GM12878 (cell line): ENCODE data around the gene ACSL1. TPM values are rescaled to one million over a fixed set of nuclear protein-coding genes. Genes with fewer than 3 reads are reported as not detected.

Experiments
- CREB1 ChIP-seq: IDR thresholded peaks from 2 replicates; pipeline ENCODE4 v1.6.1; 2012; ENCODE audit warnings: low read depth, mild to moderate bottlenecking, inconsistent platforms
- E2F4 ChIP-seq: IDR thresholded peaks from 2 replicates; pipeline ENCODE4 v1.6.1; 2012; ENCODE audit warnings: low read depth, low read length, improper control_type of control experiment
- EED ChIP-seq: sonication (generic); IDR thresholded peaks from 2 replicates; pipeline ENCODE4 v1.6.1; 2016; ENCODE audit warnings: antibody characterized with exemption, low read depth
- EP300 ChIP-seq, 2 experiments: fragments of 150-350 bp in 1 of 2; IDR thresholded peaks; 2 replicates each; pipeline ENCODE4 v1.6.1; 2011 to 2012; ENCODE audit warnings: low read depth in 2 of 2, low read length in 2 of 2, borderline replicate concordance in 1 of 2, improper control_type of control experiment in 1 of 2, inconsistent platforms in 1 of 2; ENCODE audit not compliant: control insufficient read depth in 1 of 2
- HDAC2 ChIP-seq: fragments of 200-600 bp; sonication (generic); IDR thresholded peaks from 2 replicates; pipeline ENCODE4 v1.6.1; 2017
- IRF3 ChIP-seq: fragments of 450-650 bp; IDR thresholded peaks from 2 replicates; pipeline ENCODE4 v1.6.1; 2014; ENCODE audit warnings: mild to moderate bottlenecking
- LARP7 ChIP-seq: fragments of 450-650 bp; IDR thresholded peaks from 2 replicates; pipeline ENCODE4 v1.6.1; 2017; ENCODE audit warnings: mild to moderate bottlenecking
- MTA2 ChIP-seq: fragments of 450-650 bp; IDR thresholded peaks from 2 replicates; pipeline ENCODE4 v1.6.1; 2016; ENCODE audit warnings: low read depth, mild to moderate bottlenecking, moderate library complexity
- MXI1 ChIP-seq: fragments of 150-350 bp; IDR thresholded peaks from 2 replicates; pipeline ENCODE4 v1.6.1; 2011; ENCODE audit warnings: low read depth, mild to moderate bottlenecking, inconsistent platforms, low read length, improper control_type of control experiment
- MYC ChIP-seq: IDR thresholded peaks from 2 replicates; pipeline ENCODE4 v1.6.1; 2011; ENCODE audit warnings: mild to moderate bottlenecking, low read length, moderate library complexity, inconsistent platforms; ENCODE audit not compliant: insufficient read depth, insufficient replicate concordance, insufficient read length, severe bottlenecking
- NFXL1 ChIP-seq: fragments of 450-650 bp; IDR thresholded peaks from 2 replicates; pipeline ENCODE4 v1.6.1; 2017; ENCODE audit warnings: antibody characterized with exemption, mild to moderate bottlenecking, borderline replicate concordance
- NR2C1 ChIP-seq: fragments of 450-650 bp; IDR thresholded peaks from 2 replicates; pipeline ENCODE4 v1.6.1; 2017; ENCODE audit warnings: antibody characterized with exemption, mild to moderate bottlenecking, moderate library complexity
- NR2F1 ChIP-seq: fragments of 450-650 bp; conservative IDR thresholded peaks from 2 replicates; pipeline ENCODE4 v1.6.1; 2017; ENCODE audit warnings: mild to moderate bottlenecking
- RELB ChIP-seq: fragments of 450-650 bp; IDR thresholded peaks from 2 replicates; pipeline ENCODE4 v1.6.1; 2017; ENCODE audit warnings: low read depth, mild to moderate bottlenecking, moderate library complexity
- TBL1XR1 ChIP-seq: IDR thresholded peaks from 2 replicates; pipeline ENCODE4 v1.6.1; 2012; ENCODE audit warnings: low read depth, low read length, improper control_type of control experiment
- TCF3 ChIP-seq: IDR thresholded peaks from 2 replicates; pipeline ENCODE4 v1.6.1; 2012; ENCODE audit warnings: low read depth, mild to moderate bottlenecking, low read length, borderline replicate concordance; ENCODE audit not compliant: insufficient read depth
- ZBED1 ChIP-seq: IDR thresholded peaks from 2 replicates; pipeline ENCODE4 v1.6.1; 2016; ENCODE audit warnings: borderline replicate concordance
- polyA plus RNA-seq, 11 experiments: library from polyadenylated mRNA; depleted of rRNA in 4 of 11; unstranded in 6 of 11; stranded (reverse) in 5 of 11; fragments of >200 nt; fragmentation: Nextera tagmentation in 4 of 11; fragmentation: Illumina TruSeq in 1 of 11; extraction: Ambion mirVana in 4 of 11; extraction: Trizol in 1 of 11; gene quantifications; 1 replicate in 1 of 11; 2 replicates in 10 of 11; pipeline versions ENCODE4 v1.2.1 to v1.2.3, GENCODE V29; 2011 to 2016; ENCODE audit warnings: inconsistent platforms in 2 of 11, missing spikeins in 2 of 11, low read depth in 1 of 11
- total RNA-seq, 4 experiments: library from RNA; depleted of rRNA in 3 of 4; stranded (reverse); fragments of >200 nt in 3 of 4; fragmentation: Illumina TruSeq in 1 of 4; extraction: Trizol in 1 of 4; gene quantifications; 2 replicates each; pipeline versions ENCODE4 v1.2.1 to v1.2.3, GENCODE V29; 2013 to 2021

The ACSL1 gene
- total and polyA plus RNA-seq, 10 of the 15 experiments (the other 5 are each of a cell fraction or from before 2014, with no cell fraction given) = 30.7 to 68.1 (median 58.7) TPM

- TF ChIP-seq MYC (no peak), NFXL1 (no peak), LARP7 (no peak), RELB (no peak), CREB1 (0 out of 2 replicates have a peak, but pooled peaks have one; percentile 30), NR2F1 (no peak), MXI1 (0 out of 2 replicates have a peak, but pooled peaks have one; percentile 50), E2F4 (no peak), HDAC2 (no peak), TCF3 (0 out of 2 replicates have a peak, but pooled peaks have one; percentile 60), ZBED1 (no peak; the same call in 1 of the 2 replicates), NR2C1 (no peak), IRF3 (no peak), MTA2 (0 out of 2 replicates have a peak, but pooled peaks have one; percentile 44), TBL1XR1 (peak; percentile 54; the same call in 1 of the 2 replicates), EED (peak; percentile 69; the same call in 1 of the 2 replicates), EP300 (IDR thresholded peaks at IDR 0.05; ENCODE audit: borderline replicate concordance in 1 of 2, control insufficient read depth in 1 of 2, low read depth in 2 of 2, low read length in 2 of 2) (peak in 1 of 2 experiments; percentile 22; a peak in 1 of 4 replicates)
Observed at GRCh38 chr4:184818216-184818564, 7.6 kb downstream of the ACSL1 start (continued).
